Uterus (tissue), 2 donors: ENCODE results near the gene SVBP.

ENCODE experiments used
- CTCF ChIP-seq, 4 experiments: fragments of 200-600 bp in 2 of 4; fragments of 450-650 bp in 2 of 4; sonication (generic) in 2 of 4; IDR thresholded peaks; one replicate each; pipeline ENCODE4 v1.5.1; 2016 to 2019; ENCODE audit warnings: antibody characterized with exemption in 4 of 4, mild to moderate bottlenecking in 2 of 4, moderate library complexity in 1 of 4
- POLR2A ChIP-seq, 2 donors: fragments of 450-650 bp; IDR thresholded peaks; one replicate each; pipeline ENCODE4 v1.6.1; 2016; ENCODE audit warnings: antibody characterized with exemption in 2 of 2, mild to moderate bottlenecking in 1 of 2, moderate library complexity in 1 of 2

GRCh38 chr1:42817976-42818375, 779 bp upstream of the SVBP start:
- TF ChIP-seq POLR2A (IDR thresholded peaks at IDR 0.05) (no peak), CTCF (IDR thresholded peaks at IDR 0.05) (no peak)
